SK-N-SH treated with all-trans-retinoic acid at 6 μM for 48 hours (cell line): ENCODE results near the gene SPTB.

Experiments
- BACH2 ChIP-seq: fragments of 250-450 bp; sonication (Bioruptor Pico); IDR thresholded peaks from 2 replicates; pipeline ENCODE4 v1.9.0; 2021; ENCODE audit warnings: mild to moderate bottlenecking, borderline replicate concordance
- RARB ChIP-seq: fragments of 250-450 bp; sonication (Bioruptor Pico); IDR thresholded peaks from 2 replicates; pipeline ENCODE4 v1.8.0; 2021; ENCODE audit warnings: mild to moderate bottlenecking, moderate library complexity
- TCF4 ChIP-seq: fragments of 250-450 bp; sonication (Bioruptor Pico); IDR thresholded peaks from 2 replicates; pipeline ENCODE4 v1.8.0; 2021; ENCODE audit warnings: mild to moderate bottlenecking, moderate library complexity, borderline replicate concordance
- TF ChIP-seq, protein P1 (sequence below): fragments of 250-450 bp; sonication (Bioruptor Pico); IDR thresholded peaks from 2 replicates; pipeline ENCODE4 v1.8.0; 2020; ENCODE audit warnings: mild to moderate bottlenecking, moderate library complexity, borderline replicate concordance

DNA sequence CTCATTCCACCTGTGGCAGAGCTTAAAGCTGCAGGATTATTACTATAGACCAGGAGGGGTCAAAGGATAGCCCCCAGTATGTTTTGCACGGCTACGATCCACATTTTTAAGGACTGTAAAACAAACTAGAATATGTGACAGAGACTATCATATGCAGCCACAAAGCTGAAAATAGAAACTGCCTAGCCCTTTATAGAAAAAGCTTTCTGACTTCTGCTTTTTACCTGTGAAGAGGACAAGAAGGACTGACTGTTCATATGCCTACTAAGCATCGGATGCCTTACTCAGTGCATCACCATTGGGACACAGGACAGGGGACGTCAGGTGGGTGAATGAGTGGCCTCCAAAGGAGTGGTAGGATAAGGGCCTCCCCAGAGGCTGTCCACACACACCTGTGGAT, 29.8 kb downstream of the SPTB start:
- no peak for TF ChIP-seq TCF4 (CRISPR knock-in tag)
- TF ChIP-seq, protein P1, sequence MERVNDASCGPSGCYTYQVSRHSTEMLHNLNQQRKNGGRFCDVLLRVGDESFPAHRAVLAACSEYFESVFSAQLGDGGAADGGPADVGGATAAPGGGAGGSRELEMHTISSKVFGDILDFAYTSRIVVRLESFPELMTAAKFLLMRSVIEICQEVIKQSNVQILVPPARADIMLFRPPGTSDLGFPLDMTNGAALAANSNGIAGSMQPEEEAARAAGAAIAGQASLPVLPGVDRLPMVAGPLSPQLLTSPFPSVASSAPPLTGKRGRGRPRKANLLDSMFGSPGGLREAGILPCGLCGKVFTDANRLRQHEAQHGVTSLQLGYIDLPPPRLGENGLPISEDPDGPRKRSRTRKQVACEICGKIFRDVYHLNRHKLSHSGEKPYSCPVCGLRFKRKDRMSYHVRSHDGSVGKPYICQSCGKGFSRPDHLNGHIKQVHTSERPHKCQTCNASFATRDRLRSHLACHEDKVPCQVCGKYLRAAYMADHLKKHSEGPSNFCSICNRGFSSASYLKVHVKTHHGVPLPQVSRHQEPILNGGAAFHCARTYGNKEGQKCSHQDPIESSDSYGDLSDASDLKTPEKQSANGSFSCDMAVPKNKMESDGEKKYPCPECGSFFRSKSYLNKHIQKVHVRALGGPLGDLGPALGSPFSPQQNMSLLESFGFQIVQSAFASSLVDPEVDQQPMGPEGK (CRISPR knock-in tag): no peak
- TF ChIP-seq BACH2 (CRISPR knock-in tag): no peak
- TF ChIP-seq RARB (CRISPR knock-in tag): no peak
